GM19099 (cell line): Measurements from ENCODE around the gene NRG3.

Experiments
- POLR2A ChIP-seq: IDR thresholded peaks from 3 replicates; pipeline ENCODE4 v1.6.1; 2011; ENCODE audit warnings: low read depth; ENCODE audit not compliant: insufficient read length; ENCODE audit errors: extremely low read depth

Gene NRG3

GRCh38 chr10:82240408-82240807, 365.4 kb downstream of the NRG3 start:
- no peak for TF ChIP-seq POLR2A

- TF ChIP-seq POLR2A = no peak
Observed at GRCh38 chr10:82242778-82243177, 367.8 kb downstream of the NRG3 start.

DNA sequence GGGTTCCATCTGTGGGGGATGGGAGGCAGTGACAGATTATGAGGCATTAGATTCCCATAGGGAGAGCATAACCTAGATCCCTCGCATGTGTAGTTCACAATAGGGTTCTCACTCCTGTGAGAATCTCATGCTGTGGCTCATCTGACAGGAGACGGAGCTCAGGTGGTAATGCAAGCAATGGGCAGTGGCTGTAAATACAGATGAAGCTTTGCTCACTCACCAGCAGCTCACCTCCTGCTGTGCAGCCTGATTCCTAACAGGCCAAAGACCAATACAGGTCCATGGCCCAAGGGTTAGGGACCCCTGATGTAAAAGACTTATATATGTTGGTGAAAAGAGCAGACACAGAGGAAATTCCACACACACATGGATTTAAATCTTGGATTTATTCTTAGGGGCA, 370.2 kb downstream of the NRG3 start:
- TF ChIP-seq POLR2A = no peak

GRCh38 chr10:82245906-82246560, 371.0 kb downstream of the NRG3 start:
- no peak for TF ChIP-seq POLR2A

GRCh38 chr10:82249141-82249540, 374.1 kb downstream of the NRG3 start:
- TF ChIP-seq POLR2A = no peak

DNA sequence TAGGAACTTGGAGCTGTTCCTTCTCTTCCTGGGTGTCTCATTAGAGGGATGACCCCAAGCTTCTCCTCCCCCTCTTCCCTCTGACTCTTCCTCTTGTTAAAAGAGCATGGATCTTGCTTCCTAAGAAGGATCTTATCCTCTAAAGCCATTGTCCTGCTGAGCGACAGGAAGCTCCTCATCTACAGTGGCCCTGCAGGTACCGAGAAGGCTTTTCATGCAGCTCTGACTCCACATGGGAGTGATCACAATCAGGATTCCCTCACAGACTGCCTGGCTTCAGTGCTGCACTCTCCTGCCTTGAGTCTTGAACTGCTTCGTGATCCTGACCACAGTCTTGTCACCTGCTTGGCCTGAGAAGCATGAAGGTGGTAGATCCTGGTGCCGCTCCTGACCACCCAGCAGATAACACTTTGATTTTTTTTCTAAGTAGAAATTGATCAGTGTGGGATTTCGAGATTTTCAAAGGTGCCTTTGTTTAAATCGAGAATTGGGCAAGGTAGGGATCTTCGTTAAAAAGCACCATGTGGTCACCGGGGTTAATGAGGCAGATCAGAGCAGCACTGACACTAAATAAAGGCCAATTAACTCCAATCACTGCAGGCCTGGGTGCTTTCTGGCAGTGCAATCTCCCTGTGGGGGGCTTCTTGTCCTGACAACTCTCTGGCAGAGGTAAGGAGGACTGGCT, 376.4 kb downstream of the NRG3 start:
- no peak for TF ChIP-seq POLR2A

- no peak for TF ChIP-seq POLR2A
Observed at GRCh38 chr10:82252081-82252480, 377.1 kb downstream of the NRG3 start.

GRCh38 chr10:82254237-82254636, 379.2 kb downstream of the NRG3 start:
- no peak for TF ChIP-seq POLR2A

DNA sequence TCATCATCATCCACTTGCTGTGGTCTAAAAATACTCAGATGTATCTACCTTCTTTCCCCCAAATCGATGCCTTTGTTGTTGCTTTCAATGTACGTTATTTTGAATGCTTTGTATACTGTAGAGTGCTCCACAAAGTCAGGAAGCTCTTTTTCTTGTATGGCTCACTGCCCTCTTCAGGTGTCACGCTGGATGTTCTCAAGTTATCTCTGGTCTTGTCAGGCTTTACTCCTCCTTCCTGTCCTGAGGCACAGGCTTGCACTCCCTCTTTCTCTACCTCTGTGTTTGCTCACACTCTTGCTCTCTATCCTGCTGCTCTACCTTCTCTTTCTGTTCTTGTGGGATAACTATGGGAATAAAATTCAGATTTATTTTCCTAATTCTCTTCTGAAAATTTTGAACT, 381.3 kb downstream of the NRG3 start:
- no peak for TF ChIP-seq POLR2A

DNA sequence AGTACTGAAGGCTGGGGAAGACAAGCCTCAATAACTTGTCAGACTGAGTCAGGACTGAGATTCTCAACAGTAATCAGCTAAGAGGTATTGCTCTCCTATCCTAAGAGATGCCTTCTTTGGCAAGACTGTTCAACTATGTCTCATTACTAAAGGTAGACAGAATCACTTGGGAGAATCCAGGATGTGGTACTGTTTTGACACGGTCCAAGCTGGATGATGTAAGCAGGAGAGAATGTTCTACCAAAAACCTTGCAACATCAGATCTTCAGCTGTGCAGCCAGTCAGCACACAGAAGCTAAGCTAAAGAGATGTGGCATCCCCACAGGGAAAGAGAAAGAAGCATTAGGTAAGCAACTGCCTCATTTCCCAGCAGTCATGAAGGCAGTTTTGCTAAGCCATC, 391.4 kb downstream of the NRG3 start:
- no peak for TF ChIP-seq POLR2A

DNA sequence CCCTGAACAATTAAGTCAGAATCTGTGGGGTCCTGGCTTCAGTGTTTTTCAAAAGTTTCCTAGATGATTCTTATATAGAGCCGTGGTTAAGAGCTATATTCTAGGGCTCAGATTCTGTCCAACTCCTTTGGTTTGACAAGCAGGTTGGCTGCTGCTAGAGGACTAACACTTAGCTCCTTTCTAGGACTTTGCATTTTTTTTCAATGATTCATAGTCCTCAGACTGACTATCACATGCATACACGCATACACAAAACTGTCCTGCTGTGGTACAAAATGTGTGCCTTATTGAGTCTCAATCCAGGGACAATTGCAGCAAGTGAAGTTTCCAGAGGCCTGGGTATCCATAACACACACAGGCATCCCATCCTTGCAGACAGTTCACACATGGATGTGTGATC, 392.0 kb downstream of the NRG3 start:
- no peak for TF ChIP-seq POLR2A

- no peak for TF ChIP-seq POLR2A
Observed at GRCh38 chr10:82267465-82267864, 392.5 kb downstream of the NRG3 start.

- TF ChIP-seq POLR2A = no peak
Observed at GRCh38 chr10:82267960-82268359, 393.0 kb downstream of the NRG3 start.

GRCh38 chr10:82277591-82277990, 402.6 kb downstream of the NRG3 start:
- TF ChIP-seq POLR2A = no peak

DNA sequence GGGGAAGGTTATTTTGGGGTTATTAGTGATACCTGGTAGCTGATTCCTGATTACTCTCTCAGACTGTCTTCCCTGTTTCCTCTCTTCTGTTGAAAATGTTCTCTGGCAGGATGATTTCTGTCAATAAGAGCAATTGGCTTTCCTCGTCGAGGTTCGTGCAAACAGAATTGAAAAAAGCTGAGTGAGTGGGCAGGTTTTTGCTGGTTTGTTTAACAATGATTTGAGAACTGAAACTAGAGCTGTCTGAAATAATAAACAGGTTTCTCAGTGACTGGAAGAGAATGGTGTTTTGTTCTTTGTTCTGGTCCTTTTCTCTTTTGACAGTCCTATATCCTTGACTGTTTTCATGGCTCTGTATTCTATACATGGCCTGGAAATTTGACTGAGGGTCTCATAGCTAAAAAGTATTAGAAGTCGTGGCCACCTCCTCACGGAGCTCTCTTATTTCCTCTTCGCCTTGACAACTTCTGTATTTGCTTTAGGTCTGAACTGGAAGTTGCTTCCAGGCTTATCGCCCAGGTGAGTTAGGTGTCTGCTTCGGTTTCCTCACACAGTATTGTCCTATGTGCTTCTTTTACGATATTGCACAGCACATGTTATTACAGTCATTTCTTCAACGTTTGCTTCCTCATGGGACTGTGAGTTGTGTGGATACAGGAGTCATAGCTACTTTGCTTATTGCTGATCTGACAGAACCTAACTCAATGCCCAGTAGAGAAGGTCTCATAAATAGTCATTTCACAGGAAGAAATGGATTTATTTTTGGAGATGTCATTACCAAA, 403.6 kb downstream of the NRG3 start:
- no peak for TF ChIP-seq POLR2A
